Amniotic stem cell (primary cell): ENCODE results near the gene ZNF174.

Experiments used
- DNase-seq: peaks from one replicate; lab custom pipeline; 2025; lab: John Stamatoyannopoulos, UW

The ZNF174 gene

GRCh38 chr16:3400779-3401688 is at the start of gene ZNF174, which contains the start of gene ZSCAN32:
Gene ZNF174, plus strand, starts transcription at chr16:3401215. Its CDS starts 790 bp downstream, at chr16:3402005.
Gene ZSCAN32, minus strand, starts transcription at chr16:3401004. Its CDS starts 3,447 bp downstream, at chr16:3397557.
- DNase-seq, result peak; percentile 97

- DNase-seq, result no peak
Observed at GRCh38 chr16:3355589-3355988, 45.4 kb upstream of the ZNF174 start, which contains the start of gene OR2C1. Gene OR2C1, plus strand, starts transcription at chr16:3355889. Its CDS starts 52 bp downstream, at chr16:3355941.

- no peak for DNase-seq
Observed at GRCh38 chr16:3356118-3356517, 44.9 kb upstream of the ZNF174 start.

GRCh38 chr16:3358871-3359270 is 42.1 kb upstream of the ZNF174 start:
- no peak for DNase-seq

GRCh38 chr16:3362931-3363330 is 38.1 kb upstream of the ZNF174 start:
- DNase-seq, result no peak

GRCh38 chr16:3363793-3364192 is 37.2 kb upstream of the ZNF174 start:
- no peak for DNase-seq

GRCh38 chr16:3364774-3365427 is 36.1 kb upstream of the ZNF174 start:
- DNase-seq, result peak; percentile 95

GRCh38 chr16:3369073-3369472 is 31.9 kb upstream of the ZNF174 start:
- no peak for DNase-seq

GRCh38 chr16:3375680-3376079 is 25.3 kb upstream of the ZNF174 start:
- no peak for DNase-seq

- no peak for DNase-seq
Observed at GRCh38 chr16:3377917-3378316, 23.1 kb upstream of the ZNF174 start.

- DNase-seq, result no peak
Observed at GRCh38 chr16:3383045-3383448, 18.0 kb upstream of the ZNF174 start.

GRCh38 chr16:3388325-3388724 is 12.7 kb upstream of the ZNF174 start:
- no peak for DNase-seq

GRCh38 chr16:3389663-3390338 is 11.2 kb upstream of the ZNF174 start:
- no peak for DNase-seq

GRCh38 chr16:3400446-3400778 is 603 bp upstream of the ZNF174 start:
- DNase-seq, result no peak

GRCh38 chr16:3401719-3402397 is 843 bp downstream of the ZNF174 start:
- DNase-seq, result no peak

GRCh38 chr16:3408561-3409197 is 7.7 kb downstream of the ZNF174 start:
- no peak for DNase-seq

GRCh38 chr16:3413730-3414379 is 12.8 kb downstream of the ZNF174 start:
- DNase-seq, result no peak

- DNase-seq, result no peak
Observed at GRCh38 chr16:3431779-3432219, 30.8 kb downstream of the ZNF174 start.

GRCh38 chr16:3434373-3434772 is 33.4 kb downstream of the ZNF174 start:
- no peak for DNase-seq

GRCh38 chr16:3439637-3440036 is 38.6 kb downstream of the ZNF174 start:
- DNase-seq, result no peak
